ENCODE data around the gene COMP. TPM values are rescaled to one million over a fixed set of nuclear protein-coding genes. Genes with fewer than 3 reads are reported as not detected.
"Not testable (repeated sequence)": the region's sequence is repeated elsewhere in the genome, so short reads cannot be mapped to it uniquely, and the experiment has no call there.

The COMP gene
- total RNA-seq, 1 donor from 2014 or later, result 17.2 TPM

DNA sequence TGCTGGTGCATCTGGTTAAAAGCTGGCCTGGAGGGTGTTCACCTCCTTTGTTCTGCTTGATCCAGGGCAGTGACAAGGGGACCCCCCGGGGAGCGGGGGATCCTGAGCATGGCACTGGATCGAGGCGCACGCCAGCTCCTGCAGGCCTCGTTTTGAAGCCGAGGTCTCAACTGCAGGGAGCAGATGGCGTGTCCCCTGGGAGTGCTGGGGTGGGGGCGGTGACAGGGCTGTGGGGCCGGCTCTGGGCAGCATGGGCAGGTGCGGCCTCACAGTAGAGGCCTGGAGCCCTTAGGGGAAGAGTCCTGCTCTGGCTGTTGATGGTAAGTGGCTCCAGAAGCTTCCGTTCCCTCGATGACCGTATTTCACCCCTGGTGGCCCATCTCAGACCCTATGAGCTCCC lies 55.8 kb downstream of the COMP start:
- no peaks in the 10 kb centered on the region for H3K27me3 Mint-ChIP-seq (ENCODE audit: low read depth)
- no peak overlapping the region for H3K4me3 Mint-ChIP-seq (ENCODE audit: unreplicated experiment)
- H3K9me3 Mint-ChIP-seq (ENCODE audit: low read depth), result no peaks in the 10 kb centered on the region
- H3K4me1 Mint-ChIP-seq (ENCODE audit: low read depth), result peaks cover 28% of the 10 kb centered on the region
- H3K36me3 Mint-ChIP-seq (ENCODE audit: low read depth), result no peaks in the 10 kb centered on the region
- TF ChIP-seq, protein P1, sequence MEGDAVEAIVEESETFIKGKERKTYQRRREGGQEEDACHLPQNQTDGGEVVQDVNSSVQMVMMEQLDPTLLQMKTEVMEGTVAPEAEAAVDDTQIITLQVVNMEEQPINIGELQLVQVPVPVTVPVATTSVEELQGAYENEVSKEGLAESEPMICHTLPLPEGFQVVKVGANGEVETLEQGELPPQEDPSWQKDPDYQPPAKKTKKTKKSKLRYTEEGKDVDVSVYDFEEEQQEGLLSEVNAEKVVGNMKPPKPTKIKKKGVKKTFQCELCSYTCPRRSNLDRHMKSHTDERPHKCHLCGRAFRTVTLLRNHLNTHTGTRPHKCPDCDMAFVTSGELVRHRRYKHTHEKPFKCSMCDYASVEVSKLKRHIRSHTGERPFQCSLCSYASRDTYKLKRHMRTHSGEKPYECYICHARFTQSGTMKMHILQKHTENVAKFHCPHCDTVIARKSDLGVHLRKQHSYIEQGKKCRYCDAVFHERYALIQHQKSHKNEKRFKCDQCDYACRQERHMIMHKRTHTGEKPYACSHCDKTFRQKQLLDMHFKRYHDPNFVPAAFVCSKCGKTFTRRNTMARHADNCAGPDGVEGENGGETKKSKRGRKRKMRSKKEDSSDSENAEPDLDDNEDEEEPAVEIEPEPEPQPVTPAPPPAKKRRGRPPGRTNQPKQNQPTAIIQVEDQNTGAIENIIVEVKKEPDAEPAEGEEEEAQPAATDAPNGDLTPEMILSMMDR (IDR thresholded peaks at IDR 0.05), result no peak
- no peak for DNase-seq (ENCODE audit: low spot score)
- H3K27ac Mint-ChIP-seq (ENCODE audit: unreplicated experiment), result no peak overlapping the region

DNA sequence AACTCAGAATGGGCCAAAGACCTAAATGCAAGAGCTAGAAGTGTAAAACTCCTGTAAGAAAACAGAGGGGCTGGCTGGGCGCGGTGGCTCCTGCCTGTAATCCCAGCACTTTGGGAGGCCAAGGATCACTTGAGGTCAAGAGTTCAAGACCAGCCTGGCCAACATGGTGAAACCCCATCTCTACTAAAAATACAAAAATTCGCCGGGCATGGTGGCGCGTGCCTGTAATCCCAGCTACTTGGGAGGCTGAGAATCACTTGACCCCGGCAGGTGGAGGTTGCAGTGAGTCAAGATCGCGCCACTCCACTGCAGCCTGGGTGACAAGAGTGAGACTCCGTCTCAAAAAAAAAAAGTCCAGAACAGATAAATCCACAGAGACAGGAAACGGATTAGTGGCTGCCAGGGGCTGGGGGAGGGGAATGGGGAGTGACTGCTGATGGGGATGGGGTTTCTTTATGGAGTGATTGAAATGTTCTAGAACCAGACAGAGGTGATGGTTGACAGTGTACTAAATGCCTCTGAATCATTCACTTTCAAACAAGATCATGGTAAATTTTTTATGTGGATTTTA lies 57.3 kb downstream of the COMP start:
- not testable (repeated sequence) for H3K27me3 Mint-ChIP-seq (ENCODE audit: low read depth); H3K4me3 Mint-ChIP-seq (ENCODE audit: unreplicated experiment); H3K9me3 Mint-ChIP-seq (ENCODE audit: low read depth); H3K36me3 Mint-ChIP-seq (ENCODE audit: low read depth); DNase-seq (ENCODE audit: low spot score)
- Mint-ChIP-seq H3K27ac (ENCODE audit: unreplicated experiment) (peak overlapping the region; percentile 75), H3K4me1 (ENCODE audit: low read depth) (peaks cover 28% of the 10 kb centered on the region)

DNA sequence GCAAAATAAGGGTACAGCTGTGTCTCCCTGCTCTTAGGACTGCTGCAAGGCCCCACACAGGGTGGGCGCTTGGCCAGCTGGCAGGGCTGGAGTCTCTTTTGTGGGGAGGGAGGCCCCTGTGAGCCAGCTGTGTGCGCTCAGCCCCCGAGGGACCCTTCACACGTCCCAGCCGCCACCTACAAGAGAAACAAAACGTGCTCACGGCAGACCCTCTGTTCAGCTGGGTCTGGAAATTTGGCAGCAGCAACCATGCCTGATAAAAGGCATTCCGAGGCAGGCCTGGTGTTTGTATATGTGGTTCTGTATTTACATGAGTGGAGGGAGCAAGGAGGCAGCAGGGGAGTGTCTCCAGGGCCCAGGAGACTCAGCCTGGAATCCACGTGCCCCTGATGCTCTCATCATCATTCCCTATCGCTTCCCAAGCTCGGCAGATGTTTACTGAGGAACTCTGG lies 57.9 kb downstream of the COMP start:
- H3K9me3 Mint-ChIP-seq (ENCODE audit: low read depth), result no peaks in the 10 kb centered on the region
- no peaks in the 10 kb centered on the region for H3K27me3 Mint-ChIP-seq (ENCODE audit: low read depth)
- H3K4me3 Mint-ChIP-seq (ENCODE audit: unreplicated experiment), result no peak overlapping the region
- H3K27ac Mint-ChIP-seq (ENCODE audit: unreplicated experiment), result peak overlapping the region; percentile 75
- DNase-seq (ENCODE audit: low spot score), result no peak
- peaks cover 28% of the 10 kb centered on the region for H3K4me1 Mint-ChIP-seq (ENCODE audit: low read depth)
- TF ChIP-seq, protein P1 (IDR thresholded peaks at IDR 0.05), result no peak
- H3K36me3 Mint-ChIP-seq (ENCODE audit: low read depth), result no peaks in the 10 kb centered on the region

Other genes starting within 250 kb of the COMP start
- 168 to 192 TPM (median 190 TPM) in 3 replicates for gene FKBP8, start 247.7 kb downstream of the COMP start, total RNA-seq
- gene KXD1, start 233.4 kb downstream of the COMP start, total RNA-seq, result 63.4 to 69.8 TPM (median 65.4 TPM) in 3 replicates
- 712 to 830 TPM (median 749 TPM) in 3 replicates for gene UBA52, start 219.4 kb downstream of the COMP start, total RNA-seq
- 46.9 to 89.0 TPM (median 54.1 TPM) in 3 replicates for gene REX1BD, start 202.5 kb downstream of the COMP start, total RNA-seq
- gene CRLF1, start 184.5 kb downstream of the COMP start, total RNA-seq, result 13.2 to 21.9 TPM (median 15.3 TPM) in 3 replicates
- gene TMEM59L, start 178.4 kb downstream of the COMP start, total RNA-seq, result 4.4 to 4.8 TPM (median 4.4 TPM) in 3 replicates
- gene KLHL26, start 154.3 kb downstream of the COMP start, total RNA-seq, result 6.6 to 9.8 TPM (median 8.0 TPM) in 3 replicates
- gene CRTC1, start 107.6 kb downstream of the COMP start, total RNA-seq, result 14.6 to 17.2 TPM (median 15.5 TPM) in 3 replicates
- 38.6 to 45.3 TPM (median 40.4 TPM) in 3 replicates for gene UPF1, start 40.7 kb upstream of the COMP start, total RNA-seq
- 4.3 to 10.2 TPM (median 8.4 TPM) in 3 replicates for gene CERS1, start 104.9 kb upstream of the COMP start, total RNA-seq
- 175 to 205 TPM (median 189 TPM) in 3 replicates for gene COPE, start 128.1 kb upstream of the COMP start, total RNA-seq
- gene DDX49, start 128.4 kb upstream of the COMP start, total RNA-seq, result 47.0 to 57.4 TPM (median 50.6 TPM) in 3 replicates
- gene HOMER3, start 149.9 kb upstream of the COMP start, total RNA-seq, result 34.5 to 54.7 TPM (median 50.6 TPM) in 3 replicates
- gene SUGP2, start 242.2 kb upstream of the COMP start, total RNA-seq, result 63.8 to 87.4 TPM (median 66.4 TPM) in 3 replicates
- gene ARMC6, start 242.3 kb upstream of the COMP start, total RNA-seq, result 24.6 to 36.1 TPM (median 26.8 TPM) in 3 replicates